Measurements from ENCODE around the gene VPS8.

GRCh38 chr3:185062191-185062590 is 250.2 kb downstream of the VPS8 start:
- no peak for TF ChIP-seq POLR2AphosphoS5 (IDR thresholded peaks at IDR 0.05; ENCODE audit: low read depth, low read length)
- TF ChIP-seq, protein P1, sequence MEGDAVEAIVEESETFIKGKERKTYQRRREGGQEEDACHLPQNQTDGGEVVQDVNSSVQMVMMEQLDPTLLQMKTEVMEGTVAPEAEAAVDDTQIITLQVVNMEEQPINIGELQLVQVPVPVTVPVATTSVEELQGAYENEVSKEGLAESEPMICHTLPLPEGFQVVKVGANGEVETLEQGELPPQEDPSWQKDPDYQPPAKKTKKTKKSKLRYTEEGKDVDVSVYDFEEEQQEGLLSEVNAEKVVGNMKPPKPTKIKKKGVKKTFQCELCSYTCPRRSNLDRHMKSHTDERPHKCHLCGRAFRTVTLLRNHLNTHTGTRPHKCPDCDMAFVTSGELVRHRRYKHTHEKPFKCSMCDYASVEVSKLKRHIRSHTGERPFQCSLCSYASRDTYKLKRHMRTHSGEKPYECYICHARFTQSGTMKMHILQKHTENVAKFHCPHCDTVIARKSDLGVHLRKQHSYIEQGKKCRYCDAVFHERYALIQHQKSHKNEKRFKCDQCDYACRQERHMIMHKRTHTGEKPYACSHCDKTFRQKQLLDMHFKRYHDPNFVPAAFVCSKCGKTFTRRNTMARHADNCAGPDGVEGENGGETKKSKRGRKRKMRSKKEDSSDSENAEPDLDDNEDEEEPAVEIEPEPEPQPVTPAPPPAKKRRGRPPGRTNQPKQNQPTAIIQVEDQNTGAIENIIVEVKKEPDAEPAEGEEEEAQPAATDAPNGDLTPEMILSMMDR (IDR thresholded peaks at IDR 0.05): no peak
- TF ChIP-seq, protein P2, sequence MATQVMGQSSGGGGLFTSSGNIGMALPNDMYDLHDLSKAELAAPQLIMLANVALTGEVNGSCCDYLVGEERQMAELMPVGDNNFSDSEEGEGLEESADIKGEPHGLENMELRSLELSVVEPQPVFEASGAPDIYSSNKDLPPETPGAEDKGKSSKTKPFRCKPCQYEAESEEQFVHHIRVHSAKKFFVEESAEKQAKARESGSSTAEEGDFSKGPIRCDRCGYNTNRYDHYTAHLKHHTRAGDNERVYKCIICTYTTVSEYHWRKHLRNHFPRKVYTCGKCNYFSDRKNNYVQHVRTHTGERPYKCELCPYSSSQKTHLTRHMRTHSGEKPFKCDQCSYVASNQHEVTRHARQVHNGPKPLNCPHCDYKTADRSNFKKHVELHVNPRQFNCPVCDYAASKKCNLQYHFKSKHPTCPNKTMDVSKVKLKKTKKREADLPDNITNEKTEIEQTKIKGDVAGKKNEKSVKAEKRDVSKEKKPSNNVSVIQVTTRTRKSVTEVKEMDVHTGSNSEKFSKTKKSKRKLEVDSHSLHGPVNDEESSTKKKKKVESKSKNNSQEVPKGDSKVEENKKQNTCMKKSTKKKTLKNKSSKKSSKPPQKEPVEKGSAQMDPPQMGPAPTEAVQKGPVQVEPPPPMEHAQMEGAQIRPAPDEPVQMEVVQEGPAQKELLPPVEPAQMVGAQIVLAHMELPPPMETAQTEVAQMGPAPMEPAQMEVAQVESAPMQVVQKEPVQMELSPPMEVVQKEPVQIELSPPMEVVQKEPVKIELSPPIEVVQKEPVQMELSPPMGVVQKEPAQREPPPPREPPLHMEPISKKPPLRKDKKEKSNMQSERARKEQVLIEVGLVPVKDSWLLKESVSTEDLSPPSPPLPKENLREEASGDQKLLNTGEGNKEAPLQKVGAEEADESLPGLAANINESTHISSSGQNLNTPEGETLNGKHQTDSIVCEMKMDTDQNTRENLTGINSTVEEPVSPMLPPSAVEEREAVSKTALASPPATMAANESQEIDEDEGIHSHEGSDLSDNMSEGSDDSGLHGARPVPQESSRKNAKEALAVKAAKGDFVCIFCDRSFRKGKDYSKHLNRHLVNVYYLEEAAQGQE (IDR thresholded peaks at IDR 0.05; ENCODE audit: insufficient read depth in 1 of 2, low read depth in 2 of 2, low read length in 1 of 2): no peak
- no peak for TF ChIP-seq TCF7L2 (IDR thresholded peaks at IDR 0.05; ENCODE audit: low read depth, low read length)
- TF ChIP-seq SIN3A (IDR thresholded peaks at IDR 0.05; ENCODE audit: borderline replicate concordance, insufficient read depth, low read depth, low read length): no peak

Measured in Panc1 (cell line).